ENCODE results near the gene KIAA1671.

The KIAA1671 gene

DNA sequence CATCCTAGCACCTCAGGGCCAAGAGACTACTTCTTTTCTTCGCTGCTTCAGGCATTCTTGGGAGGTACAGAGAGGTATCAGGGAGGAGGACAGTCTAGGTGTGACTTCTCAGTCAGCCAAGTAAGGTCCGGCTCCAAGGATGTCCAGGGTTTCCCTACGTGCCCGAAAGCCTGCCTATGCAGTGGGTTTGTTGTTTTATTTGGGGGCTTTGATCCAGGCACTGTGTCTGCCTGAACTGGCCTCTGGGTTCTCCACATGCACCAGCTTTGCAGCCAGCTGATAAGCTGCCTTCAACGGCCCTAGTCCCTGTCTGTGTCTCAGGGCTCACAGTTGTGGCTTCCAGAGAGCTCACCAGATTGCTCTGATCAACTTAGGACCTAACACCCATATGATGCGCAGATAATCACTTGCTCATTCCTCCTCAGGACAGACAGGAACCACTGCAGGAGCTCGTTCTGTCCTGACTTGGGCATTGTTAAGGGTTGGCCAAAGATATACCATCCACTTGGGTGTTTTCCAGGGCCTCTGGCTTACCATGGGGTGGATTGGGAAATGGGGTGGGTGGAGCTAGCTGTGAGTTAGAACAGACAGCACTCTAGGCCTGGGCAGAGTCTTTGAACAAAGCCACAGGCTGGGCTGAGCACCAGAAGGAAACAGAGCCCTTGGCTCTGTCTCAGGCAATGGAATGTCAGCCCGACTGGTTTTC lies 201.6 kb downstream of the KIAA1671 start:
- no peak for DNase-seq

DNA sequence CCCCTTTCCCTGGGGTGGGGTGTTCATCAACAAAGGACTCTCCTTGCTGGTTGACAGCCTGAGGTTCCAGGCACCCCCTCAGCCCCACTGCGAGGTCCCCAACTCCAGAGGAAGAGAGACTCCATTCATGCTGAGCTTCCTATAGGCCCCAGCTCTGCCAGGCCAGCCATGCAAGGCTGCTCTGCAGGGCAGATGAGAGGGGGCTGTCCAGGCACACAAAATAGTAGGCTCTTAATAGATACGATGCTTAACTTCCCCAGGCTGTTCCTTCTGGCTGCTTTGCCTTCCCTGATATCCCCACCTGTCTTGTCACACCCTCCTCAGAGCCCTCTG lies 202.1 kb downstream of the KIAA1671 start:
- no peak for DNase-seq

DNA sequence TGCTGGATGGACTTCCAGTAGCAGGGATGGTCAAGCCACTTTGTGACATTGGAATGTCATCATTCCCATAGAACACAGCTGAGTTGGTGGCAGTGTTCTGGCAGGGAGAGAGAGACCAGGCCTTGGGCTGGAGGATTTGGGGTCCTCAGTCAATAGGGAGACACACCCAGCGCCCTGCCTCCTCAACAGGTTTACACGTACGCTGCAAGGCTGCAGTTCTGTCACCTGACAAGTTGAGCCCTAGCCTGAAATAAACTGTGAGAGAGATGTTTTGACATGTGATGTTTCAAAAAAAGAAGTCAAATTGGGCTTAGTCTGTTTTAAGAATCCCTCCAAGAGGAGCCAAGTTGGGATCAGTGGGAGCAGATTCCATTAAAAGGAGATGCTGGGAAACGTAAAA lies 204.2 kb downstream of the KIAA1671 start:
- no peak for DNase-seq

DNA sequence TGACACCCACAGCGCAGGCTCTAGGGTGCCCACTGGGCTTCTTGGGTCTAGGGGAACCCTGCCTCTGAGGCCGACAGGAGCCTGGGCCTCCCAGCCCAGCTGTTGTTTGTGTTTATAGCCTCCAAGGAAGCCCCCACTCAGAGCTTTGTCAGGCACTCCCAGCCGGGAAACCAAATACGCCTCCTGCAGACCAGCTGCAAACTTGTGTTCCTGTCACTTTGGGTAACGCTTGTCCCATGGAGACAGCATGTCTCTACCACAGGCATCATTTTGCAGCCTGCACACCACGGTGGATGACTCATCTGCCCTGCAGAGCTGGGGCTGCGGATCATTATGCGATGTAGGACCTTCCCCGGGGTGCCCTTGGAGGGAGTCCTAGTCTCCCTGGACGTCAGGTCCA lies 206.5 kb downstream of the KIAA1671 start:
- DNase-seq: no peak

DNA sequence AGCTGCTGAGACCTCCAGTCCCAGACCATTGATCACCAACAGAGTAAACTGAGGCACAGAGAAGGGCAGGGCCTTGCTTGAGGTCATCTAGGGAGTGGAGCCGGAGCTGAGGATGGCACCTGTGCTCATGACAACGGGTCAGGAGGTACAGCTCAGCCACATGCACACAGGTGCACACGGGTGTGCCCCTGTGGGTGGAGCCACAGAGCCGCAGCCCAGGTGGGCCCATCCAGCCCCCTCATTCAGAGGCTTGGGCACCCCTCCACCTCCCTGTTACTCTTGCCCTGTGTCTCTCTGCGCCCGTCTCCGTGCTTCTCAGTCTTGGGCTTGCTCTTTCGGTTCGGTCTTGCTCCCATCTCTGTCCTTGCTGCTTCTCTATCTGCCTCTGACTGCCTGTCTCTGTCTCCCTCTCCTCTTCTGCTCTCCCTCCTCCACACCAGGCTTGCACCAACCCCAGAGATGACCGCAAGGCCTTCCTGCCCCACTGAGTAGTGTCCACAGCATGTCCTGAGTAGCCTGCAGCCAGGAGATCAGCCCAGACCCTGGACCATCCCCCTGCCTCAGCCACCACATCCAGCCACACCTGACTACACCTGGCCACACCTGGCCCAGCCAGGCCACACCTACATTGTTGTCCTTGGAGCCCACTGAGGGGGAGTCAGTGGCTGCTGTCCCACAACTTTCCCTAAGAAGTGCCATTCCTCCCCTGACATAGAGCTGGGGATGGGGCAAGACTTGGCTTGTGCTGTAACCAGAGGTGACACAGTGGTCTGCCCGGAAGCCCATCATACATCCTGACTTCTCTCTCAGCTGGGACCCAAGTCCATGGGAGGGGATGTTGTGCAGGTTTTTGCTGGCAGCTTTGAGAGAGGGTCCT lies 207.8 kb downstream of the KIAA1671 start:
- DNase-seq: no peak

- no peak for DNase-seq
Observed at GRCh38 chr22:25161017-25161915, 208.8 kb downstream of the KIAA1671 start.

DNA sequence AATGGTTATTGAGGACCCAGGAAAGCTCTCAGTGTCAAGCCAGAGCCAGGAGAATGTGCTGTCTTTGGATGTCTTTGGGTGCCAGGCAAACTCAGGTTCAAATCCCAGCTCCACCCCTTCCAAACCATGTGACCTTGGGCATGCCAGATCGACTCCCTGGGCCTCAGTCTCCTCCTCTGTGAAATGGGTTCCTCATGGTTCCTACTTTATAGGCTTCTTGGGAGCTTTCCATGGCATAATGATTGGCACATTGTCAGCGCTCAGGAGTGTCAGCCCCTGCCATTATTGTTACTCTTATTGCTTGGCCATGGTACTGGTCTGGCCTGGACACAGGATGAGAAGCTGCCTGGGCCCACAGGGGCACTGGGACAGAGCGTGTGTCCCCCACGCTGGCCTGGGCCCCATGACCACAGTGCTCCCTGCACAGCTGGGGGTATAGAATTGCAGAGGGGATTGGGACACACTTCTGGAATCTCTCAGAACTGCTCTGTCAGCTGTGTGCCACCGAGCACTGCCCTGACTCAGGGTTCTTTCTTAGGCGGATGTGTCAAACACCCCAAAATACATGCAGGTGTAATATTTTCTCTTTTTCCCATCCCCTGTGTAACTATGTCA lies 209.5 kb downstream of the KIAA1671 start:
- DNase-seq: no peak

DNA sequence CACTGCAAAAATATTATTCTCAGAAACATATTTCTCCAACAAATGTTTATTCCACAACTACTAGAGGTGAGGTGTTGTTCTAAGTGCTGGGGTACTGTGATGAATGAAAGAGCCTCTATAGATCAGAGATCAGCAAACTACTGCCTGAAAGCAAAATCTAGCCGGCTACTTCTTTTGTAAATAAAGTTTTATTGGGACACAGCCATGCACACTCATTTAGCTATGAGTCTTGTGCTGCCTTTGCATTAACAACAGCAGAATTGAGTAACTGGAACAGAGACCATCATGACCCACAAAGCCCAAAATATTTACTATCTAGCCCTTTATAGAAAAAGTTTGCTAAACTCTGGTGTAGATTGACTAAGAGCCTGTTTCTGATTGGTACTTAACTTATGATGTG lies 210.0 kb downstream of the KIAA1671 start:
- no peak for DNase-seq

GRCh38 chr22:25165785-25166184 lies 213.3 kb downstream of the KIAA1671 start:
- DNase-seq: no peak

- DNase-seq: no peak
Observed at GRCh38 chr22:25166266-25167040, 213.9 kb downstream of the KIAA1671 start.

GRCh38 chr22:25167082-25167481 lies 214.6 kb downstream of the KIAA1671 start:
- no peak for DNase-seq

DNA sequence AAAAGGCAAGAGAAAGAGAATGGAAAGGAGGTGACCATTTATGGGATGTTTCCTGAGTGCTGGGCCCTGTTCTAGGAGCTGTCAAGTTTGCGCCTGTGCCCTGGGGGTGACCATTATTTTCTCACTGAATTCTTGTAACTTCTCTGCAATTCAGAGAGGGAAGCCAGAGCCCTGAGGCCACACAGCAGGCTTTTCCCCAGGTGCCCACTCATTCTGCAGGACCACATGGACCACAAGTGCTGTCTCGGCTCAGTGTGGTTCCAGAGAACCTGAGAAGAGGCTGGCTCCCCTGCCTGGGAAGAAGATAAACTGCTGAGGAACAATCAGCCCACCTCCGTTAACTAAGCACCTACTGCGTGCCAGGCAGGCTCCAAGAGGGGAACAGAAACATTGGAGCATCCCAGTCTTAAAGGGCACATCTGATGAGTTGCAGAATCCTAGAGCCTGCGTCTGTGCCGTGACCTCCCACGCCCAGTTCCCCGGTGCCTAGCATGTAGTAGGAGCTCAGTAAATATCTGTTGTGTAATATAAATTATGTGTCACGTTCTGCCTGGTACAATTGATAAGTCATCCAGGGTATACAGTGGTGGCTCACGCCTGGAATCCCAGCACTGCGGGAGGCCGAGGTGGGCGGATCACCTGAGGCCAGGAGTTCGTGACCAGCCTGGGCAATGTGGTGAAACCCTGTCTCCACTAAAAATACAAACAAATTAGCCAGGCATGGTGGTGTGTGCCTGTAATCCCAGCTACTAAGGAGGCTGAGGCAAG lies 215.5 kb downstream of the KIAA1671 start:
- DNase-seq: no peak

DNA sequence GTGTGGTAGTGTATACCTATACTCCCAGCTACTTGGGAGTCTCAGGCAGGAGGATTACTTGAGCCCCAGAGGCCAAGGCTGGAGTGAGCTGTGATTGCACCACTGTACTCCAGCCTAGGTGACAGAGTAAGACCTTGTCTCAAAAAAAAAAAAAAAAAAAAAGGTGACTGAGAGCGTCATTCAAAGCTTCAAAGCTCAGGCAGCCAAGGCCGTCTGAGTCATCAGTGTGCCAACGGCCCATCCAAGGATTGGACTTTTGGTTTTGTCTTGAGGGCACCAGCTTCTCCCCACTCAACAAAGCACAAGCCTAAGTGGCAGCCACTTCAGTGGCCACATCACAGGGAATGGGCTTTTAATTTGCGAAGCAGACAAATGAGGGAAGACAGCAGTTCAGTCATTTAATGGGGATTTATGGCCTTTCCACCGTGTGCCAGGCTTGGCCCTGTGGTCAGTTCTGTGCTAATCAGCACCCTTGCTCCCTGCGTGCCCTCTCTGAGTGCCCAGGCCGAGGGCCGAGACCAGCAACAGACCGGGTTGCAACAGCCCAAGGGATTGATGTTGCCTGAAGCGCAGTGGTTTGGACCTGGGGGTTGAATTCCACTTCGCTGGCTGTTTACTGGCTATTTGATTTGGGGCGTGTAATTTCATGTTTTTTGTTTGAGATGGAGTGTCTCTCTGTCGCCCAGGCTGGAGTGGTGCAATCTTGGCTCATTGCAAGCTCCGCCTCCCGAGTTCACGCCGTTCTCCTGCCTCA lies 216.9 kb downstream of the KIAA1671 start:
- DNase-seq: no peak

- no peak for DNase-seq
Observed at GRCh38 chr22:25170426-25170980, 218.0 kb downstream of the KIAA1671 start.

DNA sequence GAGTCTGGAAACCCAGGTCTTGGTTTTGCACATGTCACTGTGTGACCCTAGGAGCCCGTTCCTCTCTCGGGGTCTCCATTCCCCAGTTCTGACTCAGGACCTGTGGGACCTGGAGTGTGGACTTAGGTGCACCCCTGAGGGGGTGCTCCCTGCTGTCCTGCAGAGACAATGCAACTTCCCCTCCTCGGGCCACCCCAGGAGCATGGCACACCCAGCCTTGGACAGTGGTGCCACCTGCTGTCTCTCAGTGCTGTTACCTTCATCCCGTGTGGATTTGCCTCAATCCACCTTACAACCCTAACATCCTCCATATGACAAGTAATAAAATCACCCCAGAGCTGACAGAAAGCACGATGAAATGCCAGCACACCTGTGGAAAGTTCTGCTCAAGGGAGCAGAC lies 219.6 kb downstream of the KIAA1671 start:
- peak; percentile 31 for DNase-seq

GRCh38 chr22:25174156-25174887 lies 221.8 kb downstream of the KIAA1671 start:
- no peak for DNase-seq

DNA sequence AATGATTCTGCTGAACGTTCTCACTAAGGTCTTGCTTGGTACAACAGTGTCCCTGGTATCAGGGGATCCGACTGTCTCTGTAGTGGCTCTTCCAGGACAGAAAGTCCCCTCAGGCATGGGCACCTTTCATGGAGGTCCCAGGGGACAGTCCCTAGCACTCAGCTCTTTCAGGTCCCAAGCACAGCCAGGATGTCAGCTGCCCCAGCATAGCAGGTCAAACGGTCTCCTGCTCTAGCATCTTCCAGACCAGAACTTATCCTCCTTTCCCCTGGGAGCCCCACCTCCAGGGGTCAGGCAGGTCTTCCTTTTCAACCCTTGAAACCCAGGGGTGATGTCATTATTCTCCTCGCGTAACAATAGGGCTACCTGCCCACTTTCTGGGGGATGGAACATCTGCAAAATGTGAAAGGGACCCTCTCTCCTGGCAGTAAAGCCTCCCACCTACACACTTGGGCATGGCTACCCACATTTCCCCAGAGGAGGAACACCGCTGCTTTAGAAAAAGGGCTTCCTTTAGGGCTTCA lies 222.4 kb downstream of the KIAA1671 start:
- DNase-seq: no peak

DNA sequence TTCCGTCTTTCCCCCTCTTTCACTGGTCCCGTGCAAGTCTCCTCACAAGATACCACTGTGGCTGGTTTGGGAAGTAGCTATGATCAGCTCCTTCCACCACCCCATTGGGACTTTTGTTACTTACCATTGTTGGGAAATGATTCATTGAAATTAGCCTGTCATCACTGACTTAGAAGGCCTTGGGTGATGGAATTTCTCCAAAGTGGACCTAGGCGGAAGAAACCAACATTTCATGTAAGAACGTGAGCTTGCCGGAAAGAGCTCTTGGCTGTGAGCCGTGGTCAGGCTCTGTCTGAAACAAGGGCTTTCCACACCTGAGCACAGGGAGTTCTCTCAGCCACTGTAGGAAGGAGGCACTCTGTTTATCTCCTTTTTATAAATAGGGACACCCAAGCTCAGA lies 223.7 kb downstream of the KIAA1671 start:
- DNase-seq: no peak

- no peak for DNase-seq
Observed at GRCh38 chr22:25176799-25177198, 224.3 kb downstream of the KIAA1671 start.

Data from activated CD4-positive, alpha-beta T cell treated with anti-CD3 and anti-CD28 coated beads, Interleukin-2, amount 50 U/mL, for 1 hour (primary cell).